GM18858 (cell line): ENCODE results near the gene TMEM18.

Experiments
- ATAC-seq: cut with Tn5 transposase; IDR thresholded peaks from one replicate; pipeline ENCODE4 v1.9.1; 2021; ENCODE audit not compliant: unreplicated experiment

The TMEM18 gene

GRCh38 chr2:636641-637405 is 40.4 kb downstream of the TMEM18 start:
- no peak for ATAC-seq

- ATAC-seq = no peak
Observed at GRCh38 chr2:635687-636621, 41.3 kb downstream of the TMEM18 start.

GRCh38 chr2:634636-635388 is 42.4 kb downstream of the TMEM18 start:
- ATAC-seq = no peak

- ATAC-seq = no peak
Observed at GRCh38 chr2:634041-634440, 43.2 kb downstream of the TMEM18 start.

GRCh38 chr2:633371-633770 is 43.8 kb downstream of the TMEM18 start:
- ATAC-seq = no peak

- no peak for ATAC-seq
Observed at GRCh38 chr2:632471-632870, 44.7 kb downstream of the TMEM18 start.

- no peak for ATAC-seq
Observed at GRCh38 chr2:631741-632140, 45.5 kb downstream of the TMEM18 start.

- ATAC-seq = no peak
Observed at GRCh38 chr2:630451-631320, 46.5 kb downstream of the TMEM18 start.

- ATAC-seq = no peak
Observed at GRCh38 chr2:629961-630360, 47.2 kb downstream of the TMEM18 start.

- ATAC-seq = no peak
Observed at GRCh38 chr2:628651-629050, 48.6 kb downstream of the TMEM18 start.

GRCh38 chr2:627926-628560 is 49.2 kb downstream of the TMEM18 start:
- no peak for ATAC-seq

GRCh38 chr2:627340-627709 is 49.9 kb downstream of the TMEM18 start:
- ATAC-seq = no peak

GRCh38 chr2:626491-627339 is 50.5 kb downstream of the TMEM18 start:
- no peak for ATAC-seq

- no peak for ATAC-seq
Observed at GRCh38 chr2:625415-626333, 51.5 kb downstream of the TMEM18 start.

- no peak for ATAC-seq
Observed at GRCh38 chr2:624551-625347, 52.5 kb downstream of the TMEM18 start.

- ATAC-seq = no peak
Observed at GRCh38 chr2:624096-624495, 53.1 kb downstream of the TMEM18 start.
